ENCODE results near the gene TMEM217.

- peak; percentile 44 for TF ChIP-seq CTCF (conservative IDR thresholded peaks at IDR 0.05)
- TF ChIP-seq ZFX (IDR thresholded peaks at IDR 0.05), result peak; percentile 58
Measured at GRCh38 chr6:37170273-37171200, 87.4 kb downstream of the TMEM217 start.
